Mesangial cell (primary cell): ENCODE results near the gene CMTR1. TPM values are rescaled to one million over a fixed set of nuclear protein-coding genes. Genes with fewer than 3 reads are reported as not detected.

ENCODE experiments used
- total RNA-seq: library from RNA; depleted of rRNA; stranded (reverse); fragments of >200 nt; gene quantifications from 2 replicates; pipeline ENCODE4 v1.2.3, GENCODE V29; 2015

Gene CMTR1
- total RNA-seq, result 21.2 and 21.7 TPM in 2 replicates

DNA sequence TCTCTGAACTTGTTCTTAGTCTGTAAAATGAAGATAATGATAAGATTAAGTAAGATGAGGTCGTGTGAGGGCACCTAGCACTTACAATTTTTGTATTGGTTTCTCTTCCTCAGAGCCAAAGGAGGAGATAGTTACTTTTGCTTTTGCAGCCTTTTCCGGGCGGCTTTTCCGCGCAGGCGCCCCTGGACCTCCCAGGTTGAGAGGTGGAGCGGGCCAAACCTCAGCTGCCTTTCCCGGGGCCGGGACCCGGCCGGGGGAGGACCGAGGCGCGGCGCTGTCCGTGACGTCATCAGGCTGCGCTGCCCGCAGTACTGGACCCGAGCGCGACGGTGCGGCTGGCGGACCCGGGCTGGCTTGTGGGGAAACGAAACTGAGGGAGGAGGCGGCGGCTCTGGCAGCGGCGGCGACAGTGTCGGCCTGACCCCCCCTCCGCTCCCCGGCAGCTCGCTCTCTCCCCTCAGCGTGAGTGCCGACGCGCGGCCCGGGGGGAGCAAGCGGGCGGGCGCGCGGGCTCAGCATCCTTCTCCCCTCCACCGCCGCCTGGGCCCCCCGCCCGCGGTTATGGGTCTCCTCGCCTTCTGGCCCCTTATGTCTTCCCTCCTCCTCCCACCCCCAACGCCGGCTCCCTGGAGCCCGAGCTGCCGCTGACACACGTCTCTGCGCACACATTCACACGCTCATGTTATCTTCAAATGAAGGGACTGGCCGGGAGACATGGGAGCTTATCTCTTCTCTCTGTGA lies at the start of gene CMTR1:
TSS of gene CMTR1 (plus strand) at position 306 of the 741 bp plus-strand sequence. CDS start 2,409 bp downstream, outside the sequence.

GRCh38 chr6:37499433-37500293 lies 66.6 kb downstream of the CMTR1 start, which contains the start of gene CCDC167:
Gene CCDC167, minus strand, starts transcription at chr6:37499893. Its CDS starts 30 bp downstream, at chr6:37499863.

Other genes starting within 250 kb of the CMTR1 start
- gene TBC1D22B, start 175.4 kb upstream of the CMTR1 start, total RNA-seq, result 10.3 and 11.7 TPM in 2 replicates
- gene TMEM217, start 175.1 kb upstream of the CMTR1 start, total RNA-seq, result 0.89 and 2.1 TPM in 2 replicates
- 5.7 and 12.1 TPM in 2 replicates for gene RNF8, start 79.2 kb upstream of the CMTR1 start, total RNA-seq
- 29.0 and 83.9 TPM in 2 replicates for gene CCDC167, start 66.7 kb downstream of the CMTR1 start, total RNA-seq